ENCODE data around the gene TLCD2.
"Not testable (repeated sequence)": the region's sequence is repeated elsewhere in the genome, so short reads cannot be mapped to it uniquely, and the experiment has no call there.

TLCD2 gene

GRCh38 chr17:1745513-1746020, 35.4 kb upstream of the TLCD2 start:
- no peaks in the 10 kb centered on the region for H3K4me1 ChIP-seq
- no peaks in the 10 kb centered on the region for H3K36me3 ChIP-seq
- no peak for DNase-seq
- H3K4me3 ChIP-seq (ENCODE audit: low read depth, low read length) = no peak overlapping the region
- H3K9me3 ChIP-seq = no peaks in the 10 kb centered on the region
- TF ChIP-seq CTCF (IDR thresholded peaks at IDR 0.05; ENCODE audit: low read depth, low read length) = no peak
- no peaks in the 10 kb centered on the region for H3K27me3 ChIP-seq

GRCh38 chr17:1744551-1745512, 34.7 kb upstream of the TLCD2 start:
- Histone ChIP-seq H3K4me3 (ENCODE audit: low read depth, low read length) (no peak overlapping the region), H3K9me3 (no peaks in the 10 kb centered on the region), H3K27me3 (no peaks in the 10 kb centered on the region), H3K4me1 (no peaks in the 10 kb centered on the region), H3K36me3 (no peaks in the 10 kb centered on the region)
- no peak for TF ChIP-seq CTCF (IDR thresholded peaks at IDR 0.05; ENCODE audit: low read depth, low read length)
- no peak for DNase-seq

- H3K9me3 ChIP-seq = no peaks in the 10 kb centered on the region
- H3K36me3 ChIP-seq = no peaks in the 10 kb centered on the region
- no peak overlapping the region for H3K4me3 ChIP-seq (ENCODE audit: low read depth, low read length)
- TF ChIP-seq CTCF (IDR thresholded peaks at IDR 0.05; ENCODE audit: low read depth, low read length) = no peak
- no peaks in the 10 kb centered on the region for H3K4me1 ChIP-seq
- DNase-seq = no peak
- H3K27me3 ChIP-seq = no peaks in the 10 kb centered on the region
Measured at GRCh38 chr17:1743088-1743439, 32.9 kb upstream of the TLCD2 start.

GRCh38 chr17:1742371-1743087, 32.4 kb upstream of the TLCD2 start, which contains the start of gene SERPINF2:
Gene SERPINF2 (plus strand): TSS chr17:1742871. CDS start chr17:1744996, 2,125 bp downstream.
- DNase-seq = no peak
- no peaks in the 10 kb centered on the region for H3K27me3 ChIP-seq
- H3K4me3 ChIP-seq (ENCODE audit: low read depth, low read length) = no peak within 1 kb of the TSS
- no peaks in the 10 kb centered on the region for H3K36me3 ChIP-seq
- H3K9me3 ChIP-seq = no peaks in the 10 kb centered on the region
- H3K4me1 ChIP-seq = no peaks in the 10 kb centered on the region
- TF ChIP-seq CTCF (IDR thresholded peaks at IDR 0.05; ENCODE audit: low read depth, low read length) = no peak

GRCh38 chr17:1741899-1742298, 31.7 kb upstream of the TLCD2 start:
- DNase-seq; H3K9me3 ChIP-seq; H3K4me3 ChIP-seq (ENCODE audit: low read depth, low read length); H3K36me3 ChIP-seq; H3K27me3 ChIP-seq; H3K4me1 ChIP-seq: not testable (repeated sequence)

GRCh38 chr17:1737531-1738291, 27.5 kb upstream of the TLCD2 start:
- Histone ChIP-seq H3K9me3 (no peaks in the 10 kb centered on the region), H3K36me3 (no peaks in the 10 kb centered on the region; the same call in 1 of the 2 replicates), H3K4me3 (ENCODE audit: low read depth, low read length) (no peak overlapping the region), H3K27me3 (no peaks in the 10 kb centered on the region), H3K4me1 (no peaks in the 10 kb centered on the region)
- TF ChIP-seq CTCF (IDR thresholded peaks at IDR 0.05; ENCODE audit: low read depth, low read length) = no peak
- no peak for DNase-seq

All from BE2C (cell line).